Femur (tissue), 1 donor: ENCODE measurements around the gene DGCR6.
"Not testable (repeated sequence)": the region's sequence is repeated elsewhere in the genome, so short reads cannot be mapped to it uniquely, and the experiment has no call there.

Experiments used
- DNase-seq: peaks from one replicate; pipeline ENCODE4 v3.0.0-alpha.2; 2017

DGCR6 gene

GRCh38 chr22:18931905-18932652 is 26.0 kb downstream of the DGCR6 start:
- no peak for DNase-seq

GRCh38 chr22:18933914-18934313 is 27.8 kb downstream of the DGCR6 start:
- no peak for DNase-seq

GRCh38 chr22:18934688-18935087 is 28.6 kb downstream of the DGCR6 start:
- not testable (repeated sequence) for DNase-seq

GRCh38 chr22:18935889-18936529 is 29.9 kb downstream of the DGCR6 start, which contains the start of gene PRODH:
PRODH (minus strand) TSS chr22:18936293; CDS start chr22:18936287, 6 bp downstream.
- no peak for DNase-seq

- DNase-seq: not testable (repeated sequence)
Observed at GRCh38 chr22:18938691-18939090, 32.6 kb downstream of the DGCR6 start.

GRCh38 chr22:18947105-18947504 is 41.0 kb downstream of the DGCR6 start:
- not testable (repeated sequence) for DNase-seq

- DNase-seq: no peak
Observed at GRCh38 chr22:18947905-18948304, 41.8 kb downstream of the DGCR6 start.

GRCh38 chr22:18950141-18950540 is 44.0 kb downstream of the DGCR6 start:
- DNase-seq: no peak

GRCh38 chr22:18952022-18952421 is 45.9 kb downstream of the DGCR6 start:
- no peak for DNase-seq

- DNase-seq: not testable (repeated sequence)
Observed at GRCh38 chr22:18953128-18953527, 47.0 kb downstream of the DGCR6 start.

- peak; percentile 80 for DNase-seq
Observed at GRCh38 chr22:18954303-18954989, 48.3 kb downstream of the DGCR6 start.

GRCh38 chr22:18954990-18955571 is 49.0 kb downstream of the DGCR6 start:
- DNase-seq: no peak

GRCh38 chr22:18955696-18956095 is 49.6 kb downstream of the DGCR6 start:
- no peak for DNase-seq

- DNase-seq: not testable (repeated sequence)
Observed at GRCh38 chr22:18956121-18956895, 50.2 kb downstream of the DGCR6 start.

- not testable (repeated sequence) for DNase-seq
Observed at GRCh38 chr22:18956956-18957355, 50.8 kb downstream of the DGCR6 start.

GRCh38 chr22:18957621-18958320 is 51.7 kb downstream of the DGCR6 start:
- DNase-seq: not testable (repeated sequence)

- DNase-seq: not testable (repeated sequence)
Observed at GRCh38 chr22:18958321-18958705, 52.2 kb downstream of the DGCR6 start.

GRCh38 chr22:18958738-18959137 is 52.6 kb downstream of the DGCR6 start:
- not testable (repeated sequence) for DNase-seq

- not testable (repeated sequence) for DNase-seq
Observed at GRCh38 chr22:18959266-18959665, 53.1 kb downstream of the DGCR6 start.

GRCh38 chr22:18959741-18960140 is 53.6 kb downstream of the DGCR6 start:
- not testable (repeated sequence) for DNase-seq

- DNase-seq: not testable (repeated sequence)
Observed at GRCh38 chr22:18960166-18960820, 54.2 kb downstream of the DGCR6 start.
